ENCODE measurements around the gene C14orf119.

- TF ChIP-seq POLR2A (IDR thresholded peaks at IDR 0.05) (no peak), CTCF (IDR thresholded peaks at IDR 0.05) (no peak)
Observed at GRCh38 chr14:23069413-23069806, 25.9 kb upstream of the C14orf119 start.

All from ovary (tissue), 3 donors.